ENCODE results near the gene RAB44. TPM values are rescaled to one million over a fixed set of nuclear protein-coding genes. Genes with fewer than 3 reads are reported as not detected.

RAB44 gene
- total and polyA plus RNA-seq, 3 donors from 2014 or later = 0.09 to 0.56 (median 0.24) TPM

DNA sequence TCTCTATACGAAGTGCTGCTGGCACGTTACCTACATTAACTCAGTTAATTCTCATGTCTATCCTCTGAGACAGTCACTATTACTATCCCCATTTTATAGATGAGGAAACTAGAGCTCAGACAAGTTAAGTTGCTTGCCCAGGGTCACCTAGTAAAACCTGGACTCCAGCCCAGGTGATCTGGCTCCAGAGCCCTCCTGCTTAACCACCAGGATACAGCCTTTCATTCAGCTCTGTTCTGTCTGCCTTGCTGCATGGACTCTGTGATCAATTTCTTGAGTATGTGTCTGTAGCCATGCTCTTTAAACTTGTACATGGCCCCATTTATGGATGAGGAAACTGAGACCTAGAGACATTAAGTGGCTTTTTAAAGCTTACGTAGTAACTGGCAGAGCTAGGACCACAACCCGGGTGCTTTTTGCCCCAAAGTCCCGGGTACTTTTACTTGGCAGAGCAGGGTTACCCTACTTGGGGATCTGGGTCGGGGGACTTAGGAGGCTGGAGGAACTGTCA is 14.4 kb upstream of the RAB44 start:
- TF ChIP-seq, protein P1, sequence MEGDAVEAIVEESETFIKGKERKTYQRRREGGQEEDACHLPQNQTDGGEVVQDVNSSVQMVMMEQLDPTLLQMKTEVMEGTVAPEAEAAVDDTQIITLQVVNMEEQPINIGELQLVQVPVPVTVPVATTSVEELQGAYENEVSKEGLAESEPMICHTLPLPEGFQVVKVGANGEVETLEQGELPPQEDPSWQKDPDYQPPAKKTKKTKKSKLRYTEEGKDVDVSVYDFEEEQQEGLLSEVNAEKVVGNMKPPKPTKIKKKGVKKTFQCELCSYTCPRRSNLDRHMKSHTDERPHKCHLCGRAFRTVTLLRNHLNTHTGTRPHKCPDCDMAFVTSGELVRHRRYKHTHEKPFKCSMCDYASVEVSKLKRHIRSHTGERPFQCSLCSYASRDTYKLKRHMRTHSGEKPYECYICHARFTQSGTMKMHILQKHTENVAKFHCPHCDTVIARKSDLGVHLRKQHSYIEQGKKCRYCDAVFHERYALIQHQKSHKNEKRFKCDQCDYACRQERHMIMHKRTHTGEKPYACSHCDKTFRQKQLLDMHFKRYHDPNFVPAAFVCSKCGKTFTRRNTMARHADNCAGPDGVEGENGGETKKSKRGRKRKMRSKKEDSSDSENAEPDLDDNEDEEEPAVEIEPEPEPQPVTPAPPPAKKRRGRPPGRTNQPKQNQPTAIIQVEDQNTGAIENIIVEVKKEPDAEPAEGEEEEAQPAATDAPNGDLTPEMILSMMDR (IDR thresholded peaks at IDR 0.05) = no peak
- no peak for TF ChIP-seq POLR2A (IDR thresholded peaks at IDR 0.05)
- no peaks in the 10 kb centered on the region for H3K9me3 ChIP-seq
- no peak overlapping the region for H3K27ac ChIP-seq
- intact Hi-C loops (cut with DNase I; ENCODE audit: low total_unique reads) = no loop called here
- DNase-seq = no peak
- H3K36me3 ChIP-seq (ENCODE audit: low read depth, missing control alignments) = no peaks in the 10 kb centered on the region
- no peaks in the 10 kb centered on the region for H3K27me3 ChIP-seq
- WGBS, 2 donors = 83 to 86% methylated on average over 6 of the region's 6 CpGs
- peaks cover 22% of the 10 kb centered on the region for H3K4me1 ChIP-seq
- no peak overlapping the region for H3K4me3 ChIP-seq

DNA sequence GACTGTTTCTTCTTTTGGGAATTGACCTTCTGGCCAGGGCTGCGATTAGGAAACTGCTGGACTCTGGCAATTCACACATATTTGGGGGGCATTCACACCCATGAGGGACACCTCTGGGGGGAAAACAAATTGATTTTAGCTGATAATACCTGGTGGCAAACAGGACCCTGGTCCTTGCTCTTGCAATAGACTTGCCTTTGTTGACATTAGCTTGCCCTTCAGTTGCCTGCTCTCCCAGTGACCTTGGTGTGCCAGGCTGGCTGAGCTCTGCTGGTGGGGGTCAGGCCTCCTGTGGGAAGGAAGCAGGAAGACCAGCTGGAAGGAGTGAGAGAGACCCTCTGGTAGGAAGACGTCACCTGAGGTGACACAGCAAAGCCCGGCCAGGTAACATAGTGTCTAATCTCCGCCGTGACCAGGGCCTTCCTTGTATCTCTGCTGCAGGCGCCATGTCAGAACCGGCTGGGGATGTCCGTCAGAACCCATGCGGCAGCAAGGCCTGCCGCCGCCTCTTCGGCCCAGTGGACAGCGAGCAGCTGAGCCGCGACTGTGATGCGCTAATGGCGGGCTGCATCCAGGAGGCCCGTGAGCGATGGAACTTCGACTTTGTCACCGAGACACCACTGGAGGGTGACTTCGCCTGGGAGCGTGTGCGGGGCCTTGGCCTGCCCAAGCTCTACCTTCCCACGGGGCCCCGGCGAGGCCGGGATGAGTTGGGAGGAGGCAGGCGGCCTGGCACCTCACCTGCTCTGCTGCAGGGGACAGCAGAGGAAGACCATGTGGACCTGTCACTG is 13.8 kb upstream of the RAB44 start:
- H3K27ac ChIP-seq = no peak overlapping the region
- no peak for DNase-seq
- H3K4me3 ChIP-seq = no peak overlapping the region
- no peaks in the 10 kb centered on the region for H3K27me3 ChIP-seq
- H3K36me3 ChIP-seq (ENCODE audit: low read depth, missing control alignments) = no peaks in the 10 kb centered on the region
- intact Hi-C loops (cut with DNase I; ENCODE audit: low total_unique reads) = no loop called here
- TF ChIP-seq POLR2A (IDR thresholded peaks at IDR 0.05) = no peak
- TF ChIP-seq, protein P1 (IDR thresholded peaks at IDR 0.05) = no peak
- H3K9me3 ChIP-seq = no peaks in the 10 kb centered on the region
- 77 to 92% methylated on average over 21 to 29 of the region's 29 CpGs for WGBS, 2 donors
- peaks cover 21% of the 10 kb centered on the region for H3K4me1 ChIP-seq

DNA sequence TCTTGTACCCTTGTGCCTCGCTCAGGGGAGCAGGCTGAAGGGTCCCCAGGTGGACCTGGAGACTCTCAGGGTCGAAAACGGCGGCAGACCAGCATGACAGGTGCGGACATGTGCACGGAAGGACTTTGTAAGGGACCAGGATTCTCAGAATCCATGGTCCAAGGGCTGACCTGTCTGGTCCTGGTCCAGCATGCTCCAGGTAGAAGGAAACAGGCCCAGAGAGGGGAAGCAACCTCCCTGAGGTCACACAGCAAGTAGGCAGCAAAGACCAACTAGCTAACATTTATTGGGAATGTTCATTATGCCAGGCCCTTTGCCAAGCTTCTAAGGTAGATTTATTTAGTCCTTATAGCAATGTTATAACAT is 13.2 kb upstream of the RAB44 start:
- Histone ChIP-seq H3K4me1 (peaks cover 21% of the 10 kb centered on the region), H3K4me3 (no peak overlapping the region), H3K27ac (no peak overlapping the region), H3K36me3 (ENCODE audit: low read depth, missing control alignments) (no peaks in the 10 kb centered on the region), H3K27me3 (no peaks in the 10 kb centered on the region), H3K9me3 (no peaks in the 10 kb centered on the region)
- intact Hi-C loops (cut with DNase I; ENCODE audit: low total_unique reads) = no loop called here
- DNase-seq = no peak
- TF ChIP-seq POLR2A (IDR thresholded peaks at IDR 0.05) = no peak
- TF ChIP-seq, protein P1 (IDR thresholded peaks at IDR 0.05) = no peak
- WGBS, 2 donors = 100% methylated on average over 2 to 6 of the region's 6 CpGs

DNA sequence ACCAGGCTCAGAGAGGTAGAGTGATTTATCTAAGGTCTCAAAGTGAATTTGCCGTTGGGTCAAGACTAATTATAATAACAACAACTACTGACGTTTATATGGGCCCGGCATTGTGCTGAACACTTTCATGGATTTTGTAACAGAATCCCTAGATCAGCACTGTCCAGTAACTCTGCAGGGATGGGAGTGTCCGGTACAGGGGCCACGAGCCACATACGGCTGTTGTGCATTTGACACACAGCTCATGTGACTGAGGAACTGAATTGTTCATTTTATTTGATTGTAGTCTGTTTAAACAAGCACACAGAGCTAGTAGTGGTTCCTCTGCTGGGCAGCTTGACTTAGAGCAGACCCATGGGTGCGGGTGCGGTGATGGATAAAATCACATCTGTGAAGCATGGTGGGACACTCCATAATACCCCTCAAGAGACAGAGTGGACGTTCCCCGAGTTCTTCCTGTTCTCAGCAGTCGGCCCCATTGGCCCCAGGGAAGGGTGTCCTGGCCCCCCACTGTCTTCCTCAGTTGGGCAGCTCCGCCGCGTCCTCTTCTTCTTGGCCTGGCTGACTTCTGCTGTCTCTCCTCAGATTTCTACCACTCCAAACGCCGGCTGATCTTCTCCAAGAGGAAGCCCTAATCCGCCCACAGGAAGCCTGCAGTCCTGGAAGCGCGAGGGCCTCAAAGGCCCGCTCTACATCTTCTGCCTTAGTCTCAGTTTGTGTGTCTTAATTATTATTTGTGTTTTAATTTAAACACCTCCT is 12.3 kb upstream of the RAB44 start:
- Histone ChIP-seq H3K27me3 (no peaks in the 10 kb centered on the region), H3K36me3 (ENCODE audit: low read depth, missing control alignments) (no peaks in the 10 kb centered on the region)
- intact Hi-C loops (cut with DNase I; ENCODE audit: low total_unique reads) = no loop called here

More for the DNA sequence above, 12.3 kb upstream of the RAB44 start:
- WGBS, 2 donors = 88 to 92% methylated on average over 20 of the region's 20 CpGs
- Histone ChIP-seq H3K4me3 (no peak overlapping the region), H3K9me3 (no peaks in the 10 kb centered on the region), H3K27ac (no peak overlapping the region), H3K4me1 (peaks cover 21% of the 10 kb centered on the region)
- DNase-seq = no peak
- no peak for TF ChIP-seq POLR2A (IDR thresholded peaks at IDR 0.05)
- TF ChIP-seq, protein P1 (IDR thresholded peaks at IDR 0.05) = no peak

Measured in testis (tissue), 3 donors.